Tibial nerve (tissue), 4 donors: ENCODE data around the gene XPNPEP1. TPM values are rescaled to one million over a fixed set of nuclear protein-coding genes. Genes with fewer than 3 reads are reported as not detected.

Experiments used
- DNase-seq, 2 donors: peaks; one replicate each; pipeline ENCODE4 v3.0.0-alpha.2; 2019; ENCODE audit warnings: low spot score in 2 of 2
- H3K27ac ChIP-seq, 4 donors: fragments of 200-600 bp; sonication (generic) in 3 of 4; one replicate each; pipeline ENCODE4 v1.5.1; 2017 to 2019; ENCODE audit warnings: mild to moderate bottlenecking in 1 of 4
- H3K27me3 ChIP-seq, 2 donors: fragments of 200-600 bp; sonication (generic) in 1 of 2; one replicate each; pipeline versions ENCODE4 v1.5.1 to v1.6.0; 2017 to 2019
- H3K36me3 ChIP-seq, 3 donors: fragments of 200-600 bp; sonication (generic); one replicate each; pipeline ENCODE4 v1.5.1; 2018 to 2019
- H3K4me1 ChIP-seq, 4 donors: fragments of 200-600 bp; sonication (generic) in 3 of 4; one replicate each; pipeline ENCODE4 v1.5.1; 2017 to 2019
- H3K4me3 ChIP-seq, 4 donors: fragments of 200-600 bp; sonication (generic) in 3 of 4; one replicate each; pipeline ENCODE4 v1.5.1; 2017 to 2019; ENCODE audit warnings: mild to moderate bottlenecking in 1 of 4, moderate library complexity in 1 of 4
- H3K9me3 ChIP-seq, 4 donors: fragments of 200-600 bp; sonication (generic) in 3 of 4; one replicate each; pipeline ENCODE4 v1.5.1; 2017 to 2019
- CTCF ChIP-seq, 5 experiments: fragments of 200-600 bp in 3 of 5; fragments of 450-650 bp in 2 of 5; sonication (generic) in 3 of 5; IDR thresholded peaks; one replicate each; pipeline ENCODE4 v1.5.1; 2016 to 2019; ENCODE audit warnings: antibody characterized with exemption in 5 of 5, mild to moderate bottlenecking in 3 of 5, moderate library complexity in 2 of 5
- EP300 ChIP-seq, 2 donors: sonication (generic); formaldehyde crosslinking; IDR thresholded peaks; one replicate each; pipeline ENCODE4 v1.6.1; 2017; ENCODE audit warnings: antibody characterized with exemption in 2 of 2, mild to moderate bottlenecking in 1 of 2
- POLR2A ChIP-seq, 2 donors: fragments of 450-650 bp; IDR thresholded peaks; one replicate each; pipeline ENCODE4 v1.6.1; 2017; ENCODE audit warnings: antibody characterized with exemption in 2 of 2, mild to moderate bottlenecking in 2 of 2, moderate library complexity in 2 of 2
- whole genome bisulfite sequencing, 2 donors: methylation state at CpG; one replicate each; pipeline ENCODE4 v1.1.5; 2018; 5-methylcytosine and 5-hydroxymethylcytosine counted together
- total RNA-seq, 4 donors: library from RNA; depleted of rRNA; stranded (reverse); fragments of >200 nt; gene quantifications; one replicate each; pipeline ENCODE4 v1.1.0, GENCODE V29; 2016

Gene XPNPEP1
- 10 to 100 TPM; 41.0 to 99.3 (median 62.4) TPM for total RNA-seq

DNA sequence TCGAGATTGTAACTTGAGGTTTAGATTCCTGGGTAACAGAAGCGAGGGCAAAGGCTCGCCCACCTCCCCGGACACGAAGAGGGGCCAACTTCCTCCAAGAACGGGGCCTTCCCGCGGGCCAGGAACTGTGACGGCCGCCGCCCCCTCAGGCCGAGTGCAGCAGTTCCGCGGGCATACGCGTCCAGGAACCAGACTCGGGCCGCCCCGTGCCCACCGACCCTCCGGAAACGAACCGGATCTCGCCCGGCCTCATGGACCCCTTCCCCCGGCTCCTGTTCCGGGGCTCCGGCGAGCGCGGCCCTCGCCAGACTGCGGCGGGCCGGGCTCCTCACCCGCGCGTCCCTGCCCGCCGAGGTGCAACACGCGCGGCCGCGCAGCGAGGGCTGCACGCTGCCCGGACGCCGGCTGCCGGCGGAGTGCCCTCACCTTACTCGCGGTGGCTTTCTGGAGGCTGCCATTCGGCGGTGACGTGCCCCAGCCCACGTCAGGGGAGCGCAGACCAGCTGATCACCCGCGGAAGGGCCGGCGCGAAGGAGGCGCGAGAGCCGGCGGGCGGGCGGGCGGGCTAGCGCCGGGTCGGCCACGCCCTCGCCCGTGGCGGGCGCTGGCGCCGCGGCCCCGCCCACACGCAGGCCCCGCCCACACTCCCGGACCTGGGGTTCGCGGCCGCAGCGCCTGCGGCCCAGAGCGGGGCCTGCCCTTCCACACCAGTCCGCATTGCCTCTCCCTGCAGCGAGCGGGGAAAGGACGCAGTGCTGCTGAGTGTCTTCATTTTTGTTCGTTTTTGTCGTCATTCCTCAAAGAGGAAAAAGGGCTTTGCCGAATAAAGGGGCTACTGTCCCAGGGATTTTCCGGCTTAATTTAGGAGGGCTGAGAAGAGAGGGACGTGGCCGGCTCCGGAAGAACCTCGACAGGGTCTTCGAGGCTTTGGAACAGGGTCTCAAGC is at the start of gene XPNPEP1:
Gene XPNPEP1 (minus strand): TSS at position 536 of the 946 bp plus-strand sequence. CDS start 78 bp downstream, at position 458.
- Histone ChIP-seq H3K4me1 (peaks cover 0 to 39% (median 20%) of the 10 kb centered on the region in 4 donors), H3K4me3 (peak within 1 kb of the TSS; percentile 74 to 94 (median 85)), H3K27me3 (no peaks in the 10 kb centered on the region), H3K27ac (peak within 1 kb of the TSS; percentile 90 to 97 (median 96)), H3K9me3 (no peaks in the 10 kb centered on the region), H3K36me3 (no peaks in the 10 kb centered on the region)
- 2 to 3% methylated on average over 42 to 99 of the region's 105 CpGs for WGBS, 2 donors
- TF ChIP-seq EP300 (IDR thresholded peaks at IDR 0.05) = peak in 1 of 2 donors; percentile 92
- peak in 1 of 5 experiments; percentile 34 for TF ChIP-seq CTCF (IDR thresholded peaks at IDR 0.05)
- TF ChIP-seq POLR2A (IDR thresholded peaks at IDR 0.05) = peak; percentile 61 to 91
- DNase-seq = peak; percentile 74 to 76

GRCh38 chr10:109972372-109973001 is 49.2 kb upstream of the XPNPEP1 start:
- H3K36me3 ChIP-seq = no peaks in the 10 kb centered on the region

GRCh38 chr10:109971634-109972033 is 48.3 kb upstream of the XPNPEP1 start:
- H3K27ac ChIP-seq = no peak overlapping the region
- H3K4me1 ChIP-seq = peaks cover 0 to 29% (median 7%) of the 10 kb centered on the region in 4 donors
- no peaks in the 10 kb centered on the region for H3K9me3 ChIP-seq
- H3K4me3 ChIP-seq = no peak overlapping the region
- no peak for TF ChIP-seq EP300 (IDR thresholded peaks at IDR 0.05)
- TF ChIP-seq POLR2A (IDR thresholded peaks at IDR 0.05) = no peak
- no peak for TF ChIP-seq CTCF (IDR thresholded peaks at IDR 0.05)
- H3K27me3 ChIP-seq = no peaks in the 10 kb centered on the region
- WGBS, 2 donors = 69 to 70% methylated on average over 3 of the region's 3 CpGs
- no peaks in the 10 kb centered on the region for H3K36me3 ChIP-seq
- DNase-seq = no peak

More at GRCh38 chr10:109972372-109973001, 49.2 kb upstream of the XPNPEP1 start:
- WGBS, 2 donors = 97% methylated on average over 2 of the region's 2 CpGs
- H3K9me3 ChIP-seq = no peaks in the 10 kb centered on the region
- no peak for TF ChIP-seq CTCF (IDR thresholded peaks at IDR 0.05)
- no peak overlapping the region for H3K27ac ChIP-seq
- no peak for DNase-seq
- peaks cover 0 to 28% (median 8%) of the 10 kb centered on the region in 4 donors for H3K4me1 ChIP-seq
- H3K4me3 ChIP-seq = no peak overlapping the region
- no peaks in the 10 kb centered on the region for H3K27me3 ChIP-seq

DNA sequence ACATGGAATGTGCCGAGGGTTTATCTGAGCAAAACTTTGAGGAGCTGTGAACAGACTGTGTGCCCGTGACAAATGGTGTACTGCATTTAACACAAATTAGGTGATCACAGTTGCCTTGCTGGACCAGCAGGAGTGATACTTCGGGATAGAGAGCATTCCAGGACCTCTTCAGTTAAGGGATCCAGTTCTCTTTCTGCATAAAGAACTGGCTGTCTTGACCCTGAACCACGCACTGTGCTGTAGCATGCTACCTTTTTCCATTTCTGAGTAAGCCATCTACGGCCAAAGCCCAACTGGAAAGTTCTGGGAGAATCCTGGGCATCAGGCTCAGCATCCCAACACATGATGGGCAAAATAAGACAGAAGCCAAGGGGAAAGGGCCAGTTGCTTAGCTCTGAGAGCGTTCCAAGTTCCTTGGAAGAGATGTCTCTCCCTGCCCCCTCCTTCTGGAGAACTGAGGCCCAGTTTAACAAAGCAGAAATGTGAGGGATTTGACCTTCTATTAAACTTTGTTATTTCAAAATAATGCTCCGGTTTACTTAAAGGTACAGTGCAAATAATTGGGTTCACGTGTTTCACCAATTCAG is 46.5 kb upstream of the XPNPEP1 start:
- no peak for TF ChIP-seq POLR2A (IDR thresholded peaks at IDR 0.05)
- TF ChIP-seq CTCF (IDR thresholded peaks at IDR 0.05) = no peak
- no peak for TF ChIP-seq EP300 (IDR thresholded peaks at IDR 0.05)
- no peak overlapping the region for H3K4me3 ChIP-seq
- no peaks in the 10 kb centered on the region for H3K27me3 ChIP-seq
- 66 to 78% methylated on average over 8 of the region's 8 CpGs for WGBS, 2 donors
- no peak for DNase-seq
- peaks cover 0 to 40% (median 7%) of the 10 kb centered on the region in 4 donors for H3K4me1 ChIP-seq
- no peaks in the 10 kb centered on the region for H3K9me3 ChIP-seq
- H3K36me3 ChIP-seq = no peaks in the 10 kb centered on the region
- H3K27ac ChIP-seq = peak overlapping the region in 2 of 4 donors; percentile 13 to 18
